Adrenal gland (tissue), 12 donors: Measurements from ENCODE around the gene LIMS1. TPM values are rescaled to one million over a fixed set of nuclear protein-coding genes. Genes with fewer than 3 reads are reported as not detected.
"Not testable (repeated sequence)": the region's sequence is repeated elsewhere in the genome, so short reads cannot be mapped to it uniquely, and the experiment has no call there.

Experiments
- DNase-seq, 7 donors: peaks; one replicate each; pipeline ENCODE4 v3.0.0-alpha.2; 2019 to 2020
- H3K27ac ChIP-seq, 5 donors: fragments of 200-600 bp; sonication (generic) in 4 of 5; 1 replicate in 3 of 5; 2 replicates in 2 of 5; pipeline versions ENCODE4 v1.5.1 to v1.8.0; 2016 to 2020; ENCODE audit warnings: mild to moderate bottlenecking in 1 of 5
- H3K27me3 ChIP-seq: fragments of 200-600 bp; 2 replicates; pipeline ENCODE4 v1.8.0; 2021
- H3K36me3 ChIP-seq, 2 donors: fragments of 200-600 bp; replicated peaks in 1 of 2; 1 replicate in 1 of 2; 2 replicates in 1 of 2; pipeline versions ENCODE4 v1.5.1 to v1.8.0; 2018 to 2022
- H3K4me1 ChIP-seq, 2 donors: fragments of 200-600 bp; replicated peaks in 1 of 2; 1 replicate in 1 of 2; 2 replicates in 1 of 2; pipeline versions ENCODE4 v1.5.1 to v1.8.0; 2018 to 2021
- H3K4me3 ChIP-seq, 4 donors: fragments of 200-600 bp; sonication (generic) in 3 of 4; one replicate each; pipeline ENCODE4 v1.5.1; 2016 to 2018
- H3K9me3 ChIP-seq, 3 donors: fragments of 200-600 bp; sonication (generic) in 1 of 3; replicated peaks in 1 of 3; 1 replicate in 2 of 3; 2 replicates in 1 of 3; pipeline versions ENCODE4 v1.5.1 to v1.8.0; 2016 to 2021
- POLR2A ChIP-seq, 2 donors: fragments of 450-650 bp; IDR thresholded peaks; one replicate each; pipeline ENCODE4 v1.6.1; 2017; ENCODE audit warnings: antibody characterized with exemption in 2 of 2, mild to moderate bottlenecking in 2 of 2, moderate library complexity in 1 of 2
- WGBS, 4 donors: extraction: QIAGEN DNeasy Blood & Tissue Kit in 2 of 4; methylation state at CpG; one replicate each; pipeline versions ENCODE4 v1.1.5 to v1.1.7; 2013 to 2017; 5-methylcytosine and 5-hydroxymethylcytosine counted together
- intact Hi-C, 2 donors: fragments of 100-400 bp; cut with DNase I; formaldehyde crosslinking; loops; one replicate each; pipeline versions ENCODE4 v1.14.1 to v1.15.0; 2022 to 2023
- polyA plus RNA-seq, 3 donors: library from polyadenylated mRNA; stranded (reverse); fragments of 200-250 nt in 2 of 3; fragments of 350-450 nt in 1 of 3; fragmentation: Illumina TruSeq in 1 of 3; extraction: RNeasy Lipid Tissue Mini Kit (QIAGEN cat#74804) in 1 of 3; gene quantifications; one replicate each; pipeline ENCODE4 v1.2.3, GENCODE V29; 2013 to 2014
- total RNA-seq, 9 donors: library from RNA; depleted of rRNA in 4 of 9; stranded (reverse); fragments of >200 nt in 4 of 9; fragments of 120-200 nt in 1 of 9; fragmentation: NEBNext Ultra II Directional in 1 of 9; extraction: Animal tissue kit (Norgen Biotek cat#: 25700) in 1 of 9; gene quantifications; one replicate each; pipeline versions ENCODE4 v1.1.0 to v1.2.4, GENCODE V29; 2013 to 2023
- TF ChIP-seq, protein P1 (sequence below), 6 experiments: fragments of 450-650 bp in 4 of 6; fragments of 200-600 bp in 2 of 6; sonication (generic) in 1 of 6; IDR thresholded peaks; 1 replicate in 5 of 6; 2 replicates in 1 of 6; pipeline versions ENCODE4 v1.5.1 to v1.8.0; 2016 to 2021; ENCODE audit warnings: antibody characterized with exemption in 6 of 6, mild to moderate bottlenecking in 2 of 6, moderate library complexity in 1 of 6
- donor health status: healthy with polysubstance abuse.
- donor health status: Bipolar disorder and iron deficiency.
- donor health status: DM: yes; HTN: yes; CAD: no.
- donor health status: DM: no; HTN: no; CAD: no.
- donor health status: DM: no; HTN: no; CAD: no.
- donor health status: DM: yes; HTN: yes; CAD: no.

The LIMS1 gene
- total and polyA plus RNA-seq, 12 donors: 33.5 to 182 (median 111) TPM

DNA sequence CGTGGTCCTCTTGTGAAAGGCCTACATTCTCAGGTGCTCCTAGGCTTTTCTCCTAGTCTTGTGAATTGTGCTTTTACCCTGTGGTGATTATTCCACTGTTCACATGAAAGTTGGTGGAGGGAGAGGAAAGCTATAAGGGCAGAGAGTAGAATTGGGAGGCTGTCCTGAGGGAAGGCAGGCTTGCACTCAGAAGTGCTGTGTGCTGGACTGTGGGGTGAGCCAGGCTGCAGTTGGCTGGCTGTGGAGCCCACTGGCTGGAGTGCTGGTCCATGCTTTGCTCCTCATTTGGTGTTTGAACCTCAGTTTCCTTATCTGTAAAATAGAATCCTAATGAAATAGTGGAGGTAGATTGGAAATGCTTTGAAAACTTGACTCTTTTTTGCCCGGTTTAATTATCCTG, 21.3 kb downstream of the LIMS1 start:
- Histone ChIP-seq H3K9me3 (no peaks in the 10 kb centered on the region), H3K4me3 (no peak overlapping the region), H3K27ac (no peak overlapping the region), H3K27me3 (no peaks in the 10 kb centered on the region), H3K36me3 (no peaks in the 10 kb centered on the region), H3K4me1 (peaks cover 15 to 34% of the 10 kb centered on the region in 2 donors)
- intact Hi-C loops: no loop called here
- WGBS, 4 donors: 93 to 100% (median 98%) methylated on average over 2 of the region's 2 CpGs
- no peak for DNase-seq
- no peak for TF ChIP-seq POLR2A (IDR thresholded peaks at IDR 0.05)
- TF ChIP-seq, protein P1, sequence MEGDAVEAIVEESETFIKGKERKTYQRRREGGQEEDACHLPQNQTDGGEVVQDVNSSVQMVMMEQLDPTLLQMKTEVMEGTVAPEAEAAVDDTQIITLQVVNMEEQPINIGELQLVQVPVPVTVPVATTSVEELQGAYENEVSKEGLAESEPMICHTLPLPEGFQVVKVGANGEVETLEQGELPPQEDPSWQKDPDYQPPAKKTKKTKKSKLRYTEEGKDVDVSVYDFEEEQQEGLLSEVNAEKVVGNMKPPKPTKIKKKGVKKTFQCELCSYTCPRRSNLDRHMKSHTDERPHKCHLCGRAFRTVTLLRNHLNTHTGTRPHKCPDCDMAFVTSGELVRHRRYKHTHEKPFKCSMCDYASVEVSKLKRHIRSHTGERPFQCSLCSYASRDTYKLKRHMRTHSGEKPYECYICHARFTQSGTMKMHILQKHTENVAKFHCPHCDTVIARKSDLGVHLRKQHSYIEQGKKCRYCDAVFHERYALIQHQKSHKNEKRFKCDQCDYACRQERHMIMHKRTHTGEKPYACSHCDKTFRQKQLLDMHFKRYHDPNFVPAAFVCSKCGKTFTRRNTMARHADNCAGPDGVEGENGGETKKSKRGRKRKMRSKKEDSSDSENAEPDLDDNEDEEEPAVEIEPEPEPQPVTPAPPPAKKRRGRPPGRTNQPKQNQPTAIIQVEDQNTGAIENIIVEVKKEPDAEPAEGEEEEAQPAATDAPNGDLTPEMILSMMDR (IDR thresholded peaks at IDR 0.05): no peak

DNA sequence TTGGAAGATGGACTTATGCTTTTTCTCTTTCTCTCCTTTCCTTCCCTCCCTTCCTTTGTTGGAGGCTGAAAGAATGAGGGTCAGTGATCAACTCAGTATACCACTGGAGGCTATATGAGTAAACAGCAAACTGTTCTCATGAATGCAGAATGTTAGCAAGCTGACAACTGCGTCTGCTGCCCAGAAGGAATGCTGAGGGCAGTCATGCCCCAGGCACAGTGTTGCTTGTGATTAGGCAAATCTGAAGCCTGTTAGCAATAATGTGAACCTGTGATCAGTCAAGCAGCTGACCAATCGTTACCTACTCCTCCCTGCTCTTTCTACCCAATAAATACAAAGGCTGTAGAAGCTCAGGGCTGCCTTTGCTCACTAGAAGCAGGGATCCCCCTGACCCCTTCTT, 22.3 kb downstream of the LIMS1 start:
- H3K4me3 ChIP-seq, intact Hi-C loops, H3K27me3 ChIP-seq, DNase-seq, H3K9me3 ChIP-seq, H3K27ac ChIP-seq, H3K36me3 ChIP-seq: not testable (repeated sequence)
- peaks cover 17 to 44% of the 10 kb centered on the region in 2 donors for H3K4me1 ChIP-seq
- WGBS, 4 donors: 77 to 81% (median 79%) methylated on average over 2 of the region's 2 CpGs

DNA sequence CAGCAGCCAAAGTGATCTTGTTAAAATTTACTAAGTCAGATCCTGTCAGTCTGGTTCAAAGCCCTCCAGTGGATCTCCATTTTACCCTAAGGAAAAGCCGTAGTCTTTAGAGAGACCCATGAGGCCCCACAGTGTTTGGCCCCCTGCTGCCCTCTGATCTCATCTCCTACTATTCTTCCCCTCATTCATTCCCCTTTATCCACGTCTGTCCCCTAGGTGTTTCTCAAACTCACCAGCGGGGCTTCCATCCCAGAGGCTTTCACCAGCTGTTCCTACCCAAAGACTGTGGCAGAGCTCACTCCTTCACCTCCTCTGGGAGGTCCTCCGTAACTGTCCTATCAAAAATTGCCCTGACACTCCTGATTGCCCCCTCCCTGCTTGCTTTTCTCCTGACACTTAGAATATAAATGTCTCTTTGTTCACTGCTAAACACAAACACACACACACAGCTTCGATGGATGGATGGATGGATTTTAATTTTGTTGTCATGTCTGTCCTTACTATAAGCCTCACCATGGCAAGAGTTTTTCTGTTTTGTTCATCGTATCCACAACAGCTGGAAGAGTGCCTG, 26.1 kb downstream of the LIMS1 start:
- TF ChIP-seq, protein P1 (IDR thresholded peaks at IDR 0.05): no peak
- TF ChIP-seq POLR2A (IDR thresholded peaks at IDR 0.05): no peak
- H3K27ac ChIP-seq: no peak overlapping the region
- WGBS, 4 donors: 79 to 88% (median 84%) methylated on average over 6 of the region's 6 CpGs

DNA sequence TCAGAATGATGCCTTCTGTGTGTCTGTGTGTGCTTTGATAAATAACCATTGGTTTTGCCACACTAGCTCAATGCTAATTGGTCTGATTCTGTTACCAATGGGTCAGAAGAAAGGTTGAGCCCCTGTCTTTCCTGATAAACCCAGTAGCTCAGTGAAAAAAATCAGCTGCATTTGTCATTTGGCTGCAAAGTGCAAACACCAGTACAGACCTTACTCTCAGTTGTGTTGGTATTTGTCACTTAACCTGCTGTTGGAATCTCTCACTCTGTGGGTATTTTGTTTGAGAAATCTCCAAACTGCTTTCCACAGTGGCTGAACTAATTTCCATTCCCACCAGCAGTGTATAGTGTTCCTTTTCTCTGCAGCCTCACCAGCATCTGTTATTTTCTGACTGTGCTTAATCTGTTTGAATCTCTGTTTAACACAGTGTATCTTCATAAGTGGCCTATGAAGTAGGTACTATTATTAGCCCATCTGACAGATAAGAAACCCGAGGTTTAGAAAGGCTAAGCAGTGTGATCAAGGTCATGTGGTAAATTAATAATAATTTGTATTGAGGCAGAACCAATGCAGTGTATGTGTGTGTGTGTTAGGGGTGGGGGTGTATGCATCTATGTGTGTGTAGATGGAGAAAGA, 26.7 kb downstream of the LIMS1 start:
- intact Hi-C loops: no loop called here
- no peaks in the 10 kb centered on the region for H3K9me3 ChIP-seq
- no peak for DNase-seq
- H3K4me3 ChIP-seq: no peak overlapping the region
- no peak overlapping the region for H3K27ac ChIP-seq
- H3K4me1 ChIP-seq: peaks cover 3 to 25% of the 10 kb centered on the region in 2 donors
- TF ChIP-seq, protein P1 (IDR thresholded peaks at IDR 0.05): no peak
- no peak for TF ChIP-seq POLR2A (IDR thresholded peaks at IDR 0.05)
- H3K36me3 ChIP-seq: no peaks in the 10 kb centered on the region
- 16 to 25% (median 21%) methylated on average over 1 of the region's 1 CpG for WGBS, 4 donors
- H3K27me3 ChIP-seq: no peaks in the 10 kb centered on the region

More for the DNA sequence above, 26.1 kb downstream of the LIMS1 start:
- intact Hi-C loops: no loop called here
- no peaks in the 10 kb centered on the region for H3K36me3 ChIP-seq
- H3K4me3 ChIP-seq: no peak overlapping the region
- H3K4me1 ChIP-seq: peaks cover 3 to 19% of the 10 kb centered on the region in 2 donors
- H3K9me3 ChIP-seq: no peaks in the 10 kb centered on the region
- no peaks in the 10 kb centered on the region for H3K27me3 ChIP-seq
- DNase-seq: no peak

DNA sequence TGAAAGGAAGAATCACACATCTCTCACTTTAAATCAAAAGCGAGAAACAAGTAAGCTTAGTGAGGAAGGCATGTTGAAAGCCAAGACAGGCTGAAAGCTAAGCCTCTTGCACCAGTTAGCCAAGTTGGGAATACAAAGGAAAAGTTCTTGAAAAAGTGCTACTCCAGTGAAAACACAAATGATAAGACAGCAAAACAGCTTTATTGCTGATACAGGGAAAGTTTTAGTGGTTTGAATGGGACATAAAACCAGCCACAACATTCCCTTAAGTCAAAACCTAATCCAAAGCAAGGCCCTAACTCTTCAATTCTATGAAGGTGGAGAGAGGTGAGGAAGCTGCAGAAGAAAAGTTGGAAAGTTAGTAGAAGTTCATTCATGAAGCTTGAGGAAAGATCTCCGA, 28.0 kb downstream of the LIMS1 start:
- H3K27ac ChIP-seq: no peak overlapping the region
- H3K36me3 ChIP-seq: no peaks in the 10 kb centered on the region
- no peak overlapping the region for H3K4me3 ChIP-seq
- peaks cover 3 to 27% of the 10 kb centered on the region in 2 donors for H3K4me1 ChIP-seq
- DNase-seq: no peak
- TF ChIP-seq, protein P1 (IDR thresholded peaks at IDR 0.05): no peak
- no peak for TF ChIP-seq POLR2A (IDR thresholded peaks at IDR 0.05)
- no peaks in the 10 kb centered on the region for H3K27me3 ChIP-seq
- 92 to 98% (median 96%) methylated on average over 2 of the region's 2 CpGs for WGBS, 4 donors
- intact Hi-C loops: no loop called here
- H3K9me3 ChIP-seq: no peaks in the 10 kb centered on the region
